H1 (cell line): ENCODE results near the gene LRCH3. TPM values are rescaled to one million over a fixed set of nuclear protein-coding genes. Genes with fewer than 3 reads are reported as not detected.

Source experiments
- BRCA1 ChIP-seq: IDR thresholded peaks from 2 replicates; pipeline ENCODE4 v1.6.1; 2012; ENCODE audit warnings: low read depth, low read length, improper control_type of control experiment
- polyA plus RNA-seq, 7 experiments: library from polyadenylated mRNA; depleted of rRNA in 3 of 7; stranded (reverse) in 5 of 7; unstranded in 2 of 7; fragments of >200 nt in 5 of 7; fragments of 200-250 nt in 2 of 7; gene quantifications; 1 replicate in 5 of 7; 2 replicates in 1 of 7; 4 replicates in 1 of 7; pipeline versions ENCODE4 v1.2.1 to v1.2.3, GENCODE V29; 2011 to 2013; ENCODE audit warnings: missing spikeins in 2 of 7, mixed read lengths in 2 of 7
- total RNA-seq: library from RNA; stranded (reverse); fragmentation: NEBNext Ultra II Directional; extraction: Animal tissue kit (Norgen Biotek cat#: 25700); gene quantifications from 2 replicates; pipeline ENCODE4 v1.2.1, GENCODE V29; 2021

The LRCH3 gene
- total and polyA plus RNA-seq, 2 of the 8 experiments (the other 6 are each of a cell fraction or from before 2014, with no cell fraction given), result 58.4 to 66.0 TPM

DNA sequence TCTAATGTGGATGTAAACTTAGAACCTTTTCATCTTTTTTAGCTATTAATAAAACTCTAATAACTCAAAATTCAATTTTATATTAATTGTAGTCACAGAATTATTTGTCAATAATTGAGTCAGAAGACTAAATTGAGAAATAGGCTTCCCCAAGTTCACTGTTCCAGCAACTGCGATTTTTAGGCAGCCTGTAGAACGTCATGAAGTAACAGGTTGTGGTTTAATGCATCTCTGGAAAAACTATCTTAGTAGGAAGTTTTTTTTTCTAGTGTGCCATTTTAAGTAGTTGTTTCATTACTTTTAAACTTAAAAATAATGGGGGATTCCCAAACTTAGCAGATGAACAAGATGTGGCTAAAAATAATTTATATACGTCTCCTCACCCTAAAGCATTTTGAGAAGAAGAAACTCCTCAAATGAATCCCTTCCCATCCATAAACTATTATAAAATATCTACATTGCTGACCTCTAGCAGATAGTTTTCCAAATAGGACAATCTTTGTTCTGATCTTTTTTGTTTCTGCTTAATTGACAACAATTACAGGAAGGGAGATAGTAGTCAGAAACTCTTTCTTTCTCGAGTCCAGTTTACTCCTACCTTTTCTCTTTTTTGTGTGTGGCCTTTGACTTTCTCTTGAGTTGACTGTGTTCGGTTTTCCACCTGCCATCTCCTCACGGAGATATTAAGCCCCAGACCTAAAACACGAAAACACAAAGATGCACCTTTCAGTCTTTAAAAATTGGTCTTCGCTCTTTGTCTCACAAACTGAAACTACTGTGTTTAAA lies 43.1 kb downstream of the LRCH3 start (continued):
- no peak for TF ChIP-seq BRCA1
